ENCODE data around the gene SNAP29. TPM values are rescaled to one million over a fixed set of nuclear protein-coding genes. Genes with fewer than 3 reads are reported as not detected.

SNAP29 gene
- total and polyA plus RNA-seq, 9 of the 15 experiments (the other 6 are each of a cell fraction or from before 2014, with no cell fraction given), result 19.5 to 250 (median 75.9) TPM

GRCh38 chr22:20840646-20841371 is 18.0 kb upstream of the SNAP29 start (continued):
- TF ChIP-seq TCF3 (CRISPR knock-in tag; IDR thresholded peaks at IDR 0.05) (peak; percentile 57), FOXA3 (CRISPR knock-in tag; conservative IDR thresholded peaks at IDR 0.05 in 1 of 2, IDR thresholded peaks at IDR 0.05 in 1 of 2) (peak; percentile 18 to 80; a peak in 2 of 4 replicates), HMBOX1 (IDR thresholded peaks at IDR 0.05) (peak; percentile 43), ZNF668 (CRISPR knock-in tag; IDR thresholded peaks at IDR 0.05) (peak; percentile 74; the same call in 1 of the 2 replicates), JUND (IDR thresholded peaks at IDR 0.05; ENCODE audit: borderline replicate concordance, low read depth, low read length) (0 out of 2 replicates have a peak, but pooled peaks have one; percentile 13), JUND (tag; IDR thresholded peaks at IDR 0.05; ENCODE audit: borderline replicate concordance, low read depth, low read length) (no peak; the same call in 1 of the 3 replicates), MEF2D (tag; conservative IDR thresholded peaks at IDR 0.05; ENCODE audit: low read depth) (0 out of 2 replicates have a peak, but pooled peaks have one; percentile 35), CCNT2 (IDR thresholded peaks at IDR 0.05; ENCODE audit: borderline replicate concordance, extremely low read depth, insufficient read length, low read depth, low read length) (peak; percentile 49), GATA2 (CRISPR knock-in tag; IDR thresholded peaks at IDR 0.05) (peak; percentile 46; the same call in 1 of the 2 replicates), HOMEZ (CRISPR knock-in tag; IDR thresholded peaks at IDR 0.05) (peak; percentile 13; the same call in 1 of the 2 replicates), ARID3B (CRISPR knock-in tag; IDR thresholded peaks at IDR 0.05; ENCODE audit: borderline replicate concordance) (peak; percentile 83; the same call in 1 of the 2 replicates), OTX1 (CRISPR knock-in tag; IDR thresholded peaks at IDR 0.05) (peak; percentile 79; the same call in 1 of the 2 replicates), KHSRP (IDR thresholded peaks at IDR 0.05) (no peak), ZNF511 (CRISPR knock-in tag; IDR thresholded peaks at IDR 0.05) (peak; percentile 65; the same call in 1 of the 2 replicates), ZBTB12 (CRISPR knock-in tag; IDR thresholded peaks at IDR 0.05) (peak; percentile 57; the same call in 1 of the 2 replicates), ELF4 (CRISPR knock-in tag; IDR thresholded peaks at IDR 0.05) (peak; percentile 69)
